Left lobe of liver (tissue), 2 donors: ENCODE results near the gene CDC42SE2. TPM values are rescaled to one million over a fixed set of nuclear protein-coding genes. Genes with fewer than 3 reads are reported as not detected.
"Not testable (repeated sequence)": the region's sequence is repeated elsewhere in the genome, so short reads cannot be mapped to it uniquely, and the experiment has no call there.

Experiments
- ATAC-seq: fragments of 200-7000 bp; cut with Tn5 transposase; one replicate; pipeline ENCODE4 v1.9.1; 2020; ENCODE audit warnings: mild to moderate bottlenecking, moderate library complexity
- DNase-seq: peaks from one replicate; pipeline ENCODE4 v3.0.0-alpha.2; 2020; ENCODE audit warnings: low spot score
- total RNA-seq: library from RNA; stranded (reverse); gene quantifications from one replicate; pipeline ENCODE4 v1.2.1, GENCODE V29; 2021
- donor health status: DM: no; HTN: no; CAD: no; lungs with moderate emphysema.
- donor health status: DM: no; HTN: yes; CAD: no.

The CDC42SE2 gene
- total RNA-seq, 1 donor from 2014 or later = 9.9 TPM

GRCh38 chr5:131250751-131251475 lies 12.9 kb upstream of the CDC42SE2 start:
- DNase-seq (no peak), ATAC-seq (no peak)

DNA sequence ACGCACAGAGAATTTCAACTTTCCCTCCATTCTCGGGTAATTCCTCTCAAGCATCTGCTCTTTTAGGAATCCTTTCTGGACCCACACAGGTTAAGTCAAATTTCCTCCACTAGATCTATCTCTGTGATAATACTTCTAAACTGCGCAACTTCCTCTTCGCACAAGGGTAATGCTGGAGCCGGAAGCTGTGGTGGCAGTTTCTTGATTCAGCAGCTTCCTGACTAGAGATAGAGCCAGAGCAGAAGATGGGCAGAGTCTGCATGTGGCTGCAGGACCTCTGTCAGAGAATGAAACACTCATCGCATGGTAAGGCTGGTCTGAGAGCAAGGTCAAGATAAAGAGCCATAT lies 11.1 kb upstream of the CDC42SE2 start:
- ATAC-seq (peak; percentile 65), DNase-seq (peak; percentile 53)

GRCh38 chr5:131254025-131254424 lies 9.8 kb upstream of the CDC42SE2 start:
- not testable (repeated sequence) for DNase-seq, ATAC-seq

GRCh38 chr5:131254741-131255140 lies 9.1 kb upstream of the CDC42SE2 start:
- no peak for ATAC-seq
- DNase-seq = no peak

GRCh38 chr5:131256507-131256823 lies 7.4 kb upstream of the CDC42SE2 start:
- DNase-seq (no peak), ATAC-seq (no peak)

DNA sequence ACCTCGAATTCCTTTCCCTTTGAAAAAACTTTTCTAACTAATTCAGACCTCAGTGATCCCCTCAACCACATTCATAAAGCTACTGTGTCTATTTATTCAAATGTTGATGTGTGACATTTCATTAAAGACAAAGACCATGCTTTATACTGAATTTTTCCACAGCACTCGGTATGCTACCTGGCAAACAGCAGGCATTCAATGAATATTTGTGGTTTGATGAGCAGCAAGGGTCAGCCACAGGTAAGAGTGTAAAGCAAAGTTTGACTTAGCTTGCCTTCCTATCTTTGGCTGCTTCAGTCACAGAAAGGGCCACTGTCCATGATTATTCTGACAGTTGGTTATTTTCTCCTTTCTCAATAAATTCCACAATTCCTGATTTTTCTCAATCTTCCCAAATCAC lies 5.1 kb upstream of the CDC42SE2 start:
- DNase-seq (no peak), ATAC-seq (no peak)

- no peak for ATAC-seq
- no peak for DNase-seq
Observed at GRCh38 chr5:131259326-131259725, 4.5 kb upstream of the CDC42SE2 start.

- DNase-seq = no peak
Observed at GRCh38 chr5:131260895-131261294, 3.0 kb upstream of the CDC42SE2 start.

GRCh38 chr5:131261483-131261882 lies 2.4 kb upstream of the CDC42SE2 start:
- DNase-seq = no peak

More at GRCh38 chr5:131260895-131261294, 3.0 kb upstream of the CDC42SE2 start:
- ATAC-seq = no peak

DNA sequence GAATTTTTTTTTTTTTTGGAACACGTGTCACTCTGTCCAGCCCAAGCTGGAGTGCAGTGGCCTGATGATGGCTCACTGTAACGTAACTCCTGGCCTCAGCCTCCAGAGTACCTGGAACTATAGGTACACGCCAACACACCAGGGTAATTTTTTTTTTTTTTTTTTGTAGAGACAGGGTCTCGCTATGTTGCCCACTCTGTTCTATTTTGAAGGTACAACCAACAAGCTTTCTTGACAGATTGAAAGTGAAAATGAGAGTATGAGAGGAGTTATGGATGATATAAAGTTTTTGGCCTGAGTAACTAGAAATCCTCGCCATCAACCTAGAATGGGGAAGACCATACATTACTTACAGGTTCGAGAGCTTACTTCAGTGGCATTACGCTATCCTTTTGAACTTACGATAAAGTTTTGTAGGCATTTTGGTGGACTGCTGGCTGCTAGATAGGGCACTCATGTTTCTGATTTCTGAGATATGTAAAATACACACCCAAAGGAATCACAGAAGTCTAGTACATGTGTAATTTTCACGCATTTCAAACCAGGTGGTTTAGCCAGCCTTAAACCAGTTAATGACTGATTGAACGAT lies 806 bp upstream of the CDC42SE2 start:
- ATAC-seq (peak; percentile 1), DNase-seq (no peak)

More at GRCh38 chr5:131261483-131261882, 2.4 kb upstream of the CDC42SE2 start:
- no peak for ATAC-seq

- DNase-seq (peak; percentile 55), ATAC-seq (peak; percentile 44)
Observed at GRCh38 chr5:131264451-131265099, 722 bp downstream of the CDC42SE2 start.

- no peak for DNase-seq
- no peak for ATAC-seq
Observed at GRCh38 chr5:131265311-131265803, 1.5 kb downstream of the CDC42SE2 start.

DNA sequence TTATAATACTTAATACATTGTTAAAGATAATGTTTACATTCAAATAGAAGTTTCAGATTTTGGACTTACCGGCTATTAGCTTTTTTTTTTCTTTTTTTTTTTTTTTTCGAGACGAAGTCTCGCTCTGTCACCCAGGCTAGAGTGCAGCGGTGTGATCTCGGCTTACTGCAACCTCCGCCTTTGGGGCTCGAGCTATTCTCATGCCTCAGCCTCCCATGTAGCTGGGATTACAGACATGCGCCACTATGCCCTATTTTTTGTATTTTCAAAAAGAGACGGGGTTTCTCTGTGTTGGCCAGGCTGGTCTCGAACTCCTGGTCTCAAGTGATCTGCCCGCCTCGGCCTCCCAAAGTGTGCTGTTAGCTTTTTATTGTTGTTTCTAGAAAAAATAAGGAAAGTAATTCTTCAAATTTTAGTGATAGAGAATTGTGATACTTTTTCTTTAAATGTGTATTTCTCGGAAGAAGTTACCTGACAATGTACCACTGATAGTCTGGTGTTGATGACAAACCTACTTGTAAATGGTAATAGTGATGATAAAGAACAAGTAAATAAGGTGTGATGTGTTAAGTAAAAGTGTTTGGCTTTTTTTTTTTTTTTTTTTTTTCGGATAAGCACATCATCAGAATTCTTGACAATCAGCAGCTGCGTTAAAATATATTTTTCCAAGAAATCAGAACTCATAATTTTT lies 2.7 kb downstream of the CDC42SE2 start:
- no peak for DNase-seq
- ATAC-seq = no peak

- no peak for DNase-seq
- ATAC-seq = no peak
Observed at GRCh38 chr5:131268758-131269370, 5.0 kb downstream of the CDC42SE2 start.

- no peak for DNase-seq
- ATAC-seq = no peak
Observed at GRCh38 chr5:131270809-131271208, 7.0 kb downstream of the CDC42SE2 start.

- not testable (repeated sequence) for DNase-seq
Observed at GRCh38 chr5:131271888-131272287, 8.0 kb downstream of the CDC42SE2 start.

GRCh38 chr5:131272307-131272706 lies 8.5 kb downstream of the CDC42SE2 start:
- ATAC-seq (no peak), DNase-seq (no peak)

More at GRCh38 chr5:131271888-131272287, 8.0 kb downstream of the CDC42SE2 start:
- not testable (repeated sequence) for ATAC-seq

- no peak for DNase-seq
- no peak for ATAC-seq
Observed at GRCh38 chr5:131272724-131273123, 8.9 kb downstream of the CDC42SE2 start.

DNA sequence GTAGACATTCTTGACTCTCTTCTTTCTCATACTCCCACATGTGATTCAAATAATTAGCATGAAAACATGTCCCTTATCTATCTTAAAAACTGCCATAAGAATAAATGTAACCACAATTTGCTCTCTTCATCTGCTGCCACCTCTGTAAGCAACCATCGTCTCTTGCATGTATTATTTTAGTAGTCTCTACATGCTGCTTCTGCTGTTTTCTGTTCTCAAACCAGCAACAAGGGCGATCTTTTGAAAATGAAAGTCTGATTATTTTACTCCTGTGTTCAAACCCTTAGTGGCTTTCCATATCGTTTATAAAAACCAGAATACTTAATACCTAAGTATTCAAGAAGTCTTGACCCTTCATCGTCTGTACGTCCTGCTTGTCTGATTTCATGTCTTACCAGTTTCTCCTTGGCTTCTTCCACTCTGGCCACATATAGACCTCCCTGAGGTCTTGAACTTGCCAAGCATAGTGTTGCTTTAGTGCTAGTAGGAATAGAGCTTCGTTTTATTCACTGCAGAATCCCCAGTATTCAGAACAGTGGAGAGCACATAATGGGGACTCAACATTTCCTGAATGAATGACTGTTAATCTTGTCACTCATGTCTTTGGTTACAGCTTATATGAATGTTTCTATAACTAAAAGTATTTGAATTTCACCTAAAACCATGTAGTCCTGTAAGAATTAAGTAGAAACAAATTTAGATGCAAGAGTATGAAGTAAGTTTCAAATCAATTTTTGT lies 10.6 kb downstream of the CDC42SE2 start:
- DNase-seq = no peak
- ATAC-seq = no peak

- DNase-seq (no peak), ATAC-seq (no peak)
Observed at GRCh38 chr5:131276072-131276471, 12.2 kb downstream of the CDC42SE2 start.
